HepG2 (cell line): ENCODE results near the gene DGUOK. TPM values are rescaled to one million over a fixed set of nuclear protein-coding genes. Genes with fewer than 3 reads are reported as not detected.

Experiments used
- BRCA1 ChIP-seq: sonication (generic); formaldehyde crosslinking; IDR thresholded peaks from 2 replicates; pipeline ENCODE4 v1.4.0; 2020; ENCODE audit warnings: missing genetic modification reagents
- CBFB ChIP-seq: sonication (generic); formaldehyde crosslinking; IDR thresholded peaks from 2 replicates; pipeline ENCODE4 v1.4.0; 2020; ENCODE audit warnings: missing genetic modification reagents
- CBX5 ChIP-seq: sonication (generic); formaldehyde crosslinking; IDR thresholded peaks from 2 replicates; pipeline ENCODE4 v1.4.0; 2020; ENCODE audit warnings: missing genetic modification reagents, borderline replicate concordance
- FOXJ3 ChIP-seq: sonication (generic); formaldehyde crosslinking; IDR thresholded peaks from 2 replicates; pipeline ENCODE4 v1.4.0; 2020; ENCODE audit warnings: missing genetic modification reagents, mild to moderate bottlenecking, borderline replicate concordance
- FOXK2 ChIP-seq: fragments of 450-650 bp; IDR thresholded peaks from 2 replicates; pipeline ENCODE4 v1.6.1; 2016
- HMG20A ChIP-seq: IDR thresholded peaks from 2 replicates; pipeline ENCODE4 v1.6.1; 2016; ENCODE audit warnings: borderline replicate concordance
- HNRNPK ChIP-seq: fragments of 200-400 bp; formaldehyde crosslinking; IDR thresholded peaks from 2 replicates; pipeline ENCODE4 v1.6.1; 2018; ENCODE audit warnings: low read length, low read depth, moderate library complexity, mild to moderate bottlenecking; ENCODE audit not compliant: poor library complexity, severe bottlenecking
- KDM1A ChIP-seq: IDR thresholded peaks from 2 replicates; pipeline ENCODE4 v1.6.1; 2016; ENCODE audit warnings: missing compliant biosample characterization
- MAF1 ChIP-seq: sonication (generic); formaldehyde crosslinking; IDR thresholded peaks from 2 replicates; pipeline ENCODE4 v1.5.0; 2020; ENCODE audit warnings: missing genetic modification reagents, borderline replicate concordance
- MEIS2 ChIP-seq: sonication (generic); formaldehyde crosslinking; IDR thresholded peaks from 2 replicates; pipeline ENCODE4 v1.9.0; 2021; ENCODE audit warnings: mild to moderate bottlenecking, missing genetic modification reagents
- NFE2L1 ChIP-seq: sonication (generic); formaldehyde crosslinking; IDR thresholded peaks from 2 replicates; pipeline ENCODE4 v1.4.0; 2020; ENCODE audit warnings: missing genetic modification reagents, mild to moderate bottlenecking, borderline replicate concordance
- REL ChIP-seq: sonication (generic); formaldehyde crosslinking; conservative IDR thresholded peaks from 2 replicates; pipeline ENCODE4 v1.8.0; 2022; ENCODE audit warnings: mild to moderate bottlenecking, missing genetic modification reagents, moderate library complexity
- SIN3A ChIP-seq: IDR thresholded peaks from 2 replicates; pipeline ENCODE4 v1.6.1; 2011; ENCODE audit warnings: low read depth, mild to moderate bottlenecking, control low read depth, low read length, borderline replicate concordance
- ZNF101 ChIP-seq: sonication (generic); formaldehyde crosslinking; IDR thresholded peaks from 2 replicates; pipeline ENCODE4 v1.4.0; 2020; ENCODE audit warnings: mild to moderate bottlenecking, low read depth, missing genetic modification reagents, borderline replicate concordance
- ZNF260 ChIP-seq: sonication (generic); formaldehyde crosslinking; IDR thresholded peaks from 2 replicates; pipeline ENCODE4 v1.4.0; 2020; ENCODE audit warnings: missing genetic modification reagents, low read depth, mild to moderate bottlenecking, borderline replicate concordance
- ZNF329 ChIP-seq: sonication (generic); formaldehyde crosslinking; IDR thresholded peaks from 2 replicates; pipeline ENCODE4 v1.9.0; 2021; ENCODE audit warnings: low read depth, mild to moderate bottlenecking, missing genetic modification reagents
- ZNF891 ChIP-seq: sonication (generic); formaldehyde crosslinking; IDR thresholded peaks from 2 replicates; pipeline ENCODE4 v1.5.0; 2020; ENCODE audit warnings: mild to moderate bottlenecking, missing genetic modification reagents
- polyA plus RNA-seq, 8 experiments: library from polyadenylated mRNA; depleted of rRNA in 3 of 8; stranded (reverse) in 7 of 8; unstranded in 1 of 8; fragments of >200 nt; fragmentation: Illumina TruSeq in 4 of 8; extraction: Trizol in 4 of 8; gene quantifications; 2 replicates each; pipeline versions ENCODE4 v1.2.1 to v1.2.3, GENCODE V29; 2011 to 2016; ENCODE audit warnings: low read depth in 4 of 8, missing spikeins in 1 of 8, mixed read lengths in 1 of 8; ENCODE audit not compliant: insufficient read depth in 1 of 8
- total RNA-seq, 5 experiments: library from RNA; depleted of rRNA; stranded (reverse); fragments of >200 nt; fragmentation: Illumina TruSeq; extraction: Trizol; gene quantifications; 2 replicates each; pipeline ENCODE4 v1.2.3, GENCODE V29; 2016; ENCODE audit warnings: low read depth in 1 of 5
- TF ChIP-seq, protein P1 (sequence below): IDR thresholded peaks from 2 replicates; pipeline ENCODE4 v1.6.1; 2018; ENCODE audit warnings: missing genetic modification reagents
- TF ChIP-seq, protein P2 (sequence below): sonication (generic); formaldehyde crosslinking; IDR thresholded peaks from 2 replicates; pipeline ENCODE4 v1.4.0; 2020; ENCODE audit warnings: missing genetic modification reagents, mild to moderate bottlenecking, borderline replicate concordance
- TF ChIP-seq, protein P3 (sequence below): sonication (generic); formaldehyde crosslinking; IDR thresholded peaks from 2 replicates; pipeline ENCODE4 v1.4.0; 2020; ENCODE audit warnings: missing genetic modification reagents, borderline replicate concordance
- TF ChIP-seq, protein P4 (sequence below): sonication (generic); formaldehyde crosslinking; IDR thresholded peaks from 2 replicates; pipeline ENCODE4 v1.8.0; 2022; ENCODE audit warnings: missing genetic modification reagents, mild to moderate bottlenecking, inconsistent platforms, borderline replicate concordance

Gene DGUOK
- total and polyA plus RNA-seq, 2 of the 13 experiments (the other 11 are each of a cell fraction or from before 2014, with no cell fraction given) = 105 to 137 TPM

DNA sequence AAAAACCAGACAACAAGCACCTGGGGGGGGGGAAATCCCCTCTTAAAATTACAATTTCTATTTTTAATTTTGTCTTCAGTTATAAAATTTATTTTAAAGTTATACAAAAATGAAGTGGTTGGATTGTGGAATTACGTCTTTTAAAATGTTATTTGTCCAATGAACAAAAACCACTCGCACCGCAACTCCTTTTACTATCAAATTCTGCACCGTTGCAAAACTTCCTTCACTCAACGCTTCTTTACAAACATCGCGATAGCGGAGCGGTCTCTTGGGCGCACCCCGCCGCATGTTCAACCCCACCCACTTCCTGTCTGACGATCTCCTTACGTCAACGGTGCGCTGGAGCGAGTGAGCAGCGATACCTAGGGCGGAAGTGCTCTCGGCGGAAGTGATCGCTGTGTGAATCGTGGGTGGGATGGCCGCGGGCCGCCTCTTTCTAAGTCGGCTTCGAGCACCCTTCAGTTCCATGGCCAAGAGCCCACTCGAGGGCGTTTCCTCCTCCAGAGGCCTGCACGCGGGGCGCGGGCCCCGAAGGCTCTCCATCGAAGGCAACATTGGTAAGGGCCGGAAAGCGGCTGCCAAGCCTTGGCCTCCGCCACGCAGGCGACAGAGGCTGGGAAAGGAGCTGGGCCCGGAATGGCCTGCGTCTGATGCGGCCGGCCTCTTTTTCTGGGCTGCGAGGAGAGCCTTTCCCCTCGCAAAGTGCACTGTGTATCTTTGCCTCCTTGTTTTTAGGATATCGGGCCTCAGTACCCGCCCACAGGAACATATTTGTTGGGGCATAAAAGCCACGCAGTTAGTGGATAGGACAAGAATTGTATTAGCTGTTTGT is at the start of gene DGUOK (continued):
- peak; percentile 48; the same call in 1 of the 2 replicates for TF ChIP-seq MEIS2 (CRISPR knock-in tag)
- peak; percentile 90 for TF ChIP-seq CBX5 (CRISPR knock-in tag)
- no peak for TF ChIP-seq ZNF260
- peak; percentile 49; the same call in 1 of the 2 replicates for TF ChIP-seq HMG20A (CRISPR knock-in tag)
- TF ChIP-seq, protein P1, sequence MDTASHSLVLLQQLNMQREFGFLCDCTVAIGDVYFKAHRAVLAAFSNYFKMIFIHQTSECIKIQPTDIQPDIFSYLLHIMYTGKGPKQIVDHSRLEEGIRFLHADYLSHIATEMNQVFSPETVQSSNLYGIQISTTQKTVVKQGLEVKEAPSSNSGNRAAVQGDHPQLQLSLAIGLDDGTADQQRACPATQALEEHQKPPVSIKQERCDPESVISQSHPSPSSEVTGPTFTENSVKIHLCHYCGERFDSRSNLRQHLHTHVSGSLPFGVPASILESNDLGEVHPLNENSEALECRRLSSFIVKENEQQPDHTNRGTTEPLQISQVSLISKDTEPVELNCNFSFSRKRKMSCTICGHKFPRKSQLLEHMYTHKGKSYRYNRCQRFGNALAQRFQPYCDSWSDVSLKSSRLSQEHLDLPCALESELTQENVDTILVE (CRISPR knock-in tag) = peak; percentile 88
- no peak for TF ChIP-seq KDM1A (CRISPR knock-in tag)
- peak; percentile 90; the same call in 1 of the 2 replicates for TF ChIP-seq SIN3A
- peak; percentile 83; the same call in 1 of the 2 replicates for TF ChIP-seq BRCA1 (CRISPR knock-in tag)
- TF ChIP-seq MAF1 (CRISPR knock-in tag) = 0 out of 2 replicates have a peak, but pooled peaks have one; percentile 87
- no peak; the same call in 1 of the 2 replicates for TF ChIP-seq REL (CRISPR knock-in tag)
- peak; percentile 99 for TF ChIP-seq ZNF891
- TF ChIP-seq NFE2L1 (CRISPR knock-in tag) = peak; percentile 90; the same call in 1 of the 2 replicates
- TF ChIP-seq ZNF101 (CRISPR knock-in tag) = 0 out of 2 replicates have a peak, but pooled peaks have one; percentile 88
- peak; percentile 84; the same call in 1 of the 2 replicates for TF ChIP-seq ZNF329 (CRISPR knock-in tag)
- TF ChIP-seq FOXJ3 (CRISPR knock-in tag) = peak; percentile 69; the same call in 1 of the 2 replicates
- TF ChIP-seq, protein P2, sequence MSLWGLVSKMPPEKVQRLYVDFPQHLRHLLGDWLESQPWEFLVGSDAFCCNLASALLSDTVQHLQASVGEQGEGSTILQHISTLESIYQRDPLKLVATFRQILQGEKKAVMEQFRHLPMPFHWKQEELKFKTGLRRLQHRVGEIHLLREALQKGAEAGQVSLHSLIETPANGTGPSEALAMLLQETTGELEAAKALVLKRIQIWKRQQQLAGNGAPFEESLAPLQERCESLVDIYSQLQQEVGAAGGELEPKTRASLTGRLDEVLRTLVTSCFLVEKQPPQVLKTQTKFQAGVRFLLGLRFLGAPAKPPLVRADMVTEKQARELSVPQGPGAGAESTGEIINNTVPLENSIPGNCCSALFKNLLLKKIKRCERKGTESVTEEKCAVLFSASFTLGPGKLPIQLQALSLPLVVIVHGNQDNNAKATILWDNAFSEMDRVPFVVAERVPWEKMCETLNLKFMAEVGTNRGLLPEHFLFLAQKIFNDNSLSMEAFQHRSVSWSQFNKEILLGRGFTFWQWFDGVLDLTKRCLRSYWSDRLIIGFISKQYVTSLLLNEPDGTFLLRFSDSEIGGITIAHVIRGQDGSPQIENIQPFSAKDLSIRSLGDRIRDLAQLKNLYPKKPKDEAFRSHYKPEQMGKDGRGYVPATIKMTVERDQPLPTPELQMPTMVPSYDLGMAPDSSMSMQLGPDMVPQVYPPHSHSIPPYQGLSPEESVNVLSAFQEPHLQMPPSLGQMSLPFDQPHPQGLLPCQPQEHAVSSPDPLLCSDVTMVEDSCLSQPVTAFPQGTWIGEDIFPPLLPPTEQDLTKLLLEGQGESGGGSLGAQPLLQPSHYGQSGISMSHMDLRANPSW (CRISPR knock-in tag) = no peak; the same call in 1 of the 2 replicates
- TF ChIP-seq CBFB (CRISPR knock-in tag) = 0 out of 2 replicates have a peak, but pooled peaks have one; percentile 80
- TF ChIP-seq, protein P3, sequence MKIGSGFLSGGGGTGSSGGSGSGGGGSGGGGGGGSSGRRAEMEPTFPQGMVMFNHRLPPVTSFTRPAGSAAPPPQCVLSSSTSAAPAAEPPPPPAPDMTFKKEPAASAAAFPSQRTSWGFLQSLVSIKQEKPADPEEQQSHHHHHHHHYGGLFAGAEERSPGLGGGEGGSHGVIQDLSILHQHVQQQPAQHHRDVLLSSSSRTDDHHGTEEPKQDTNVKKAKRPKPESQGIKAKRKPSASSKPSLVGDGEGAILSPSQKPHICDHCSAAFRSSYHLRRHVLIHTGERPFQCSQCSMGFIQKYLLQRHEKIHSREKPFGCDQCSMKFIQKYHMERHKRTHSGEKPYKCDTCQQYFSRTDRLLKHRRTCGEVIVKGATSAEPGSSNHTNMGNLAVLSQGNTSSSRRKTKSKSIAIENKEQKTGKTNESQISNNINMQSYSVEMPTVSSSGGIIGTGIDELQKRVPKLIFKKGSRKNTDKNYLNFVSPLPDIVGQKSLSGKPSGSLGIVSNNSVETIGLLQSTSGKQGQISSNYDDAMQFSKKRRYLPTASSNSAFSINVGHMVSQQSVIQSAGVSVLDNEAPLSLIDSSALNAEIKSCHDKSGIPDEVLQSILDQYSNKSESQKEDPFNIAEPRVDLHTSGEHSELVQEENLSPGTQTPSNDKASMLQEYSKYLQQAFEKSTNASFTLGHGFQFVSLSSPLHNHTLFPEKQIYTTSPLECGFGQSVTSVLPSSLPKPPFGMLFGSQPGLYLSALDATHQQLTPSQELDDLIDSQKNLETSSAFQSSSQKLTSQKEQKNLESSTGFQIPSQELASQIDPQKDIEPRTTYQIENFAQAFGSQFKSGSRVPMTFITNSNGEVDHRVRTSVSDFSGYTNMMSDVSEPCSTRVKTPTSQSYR (CRISPR knock-in tag) = peak; percentile 36; the same call in 1 of the 2 replicates
- TF ChIP-seq, protein P4, sequence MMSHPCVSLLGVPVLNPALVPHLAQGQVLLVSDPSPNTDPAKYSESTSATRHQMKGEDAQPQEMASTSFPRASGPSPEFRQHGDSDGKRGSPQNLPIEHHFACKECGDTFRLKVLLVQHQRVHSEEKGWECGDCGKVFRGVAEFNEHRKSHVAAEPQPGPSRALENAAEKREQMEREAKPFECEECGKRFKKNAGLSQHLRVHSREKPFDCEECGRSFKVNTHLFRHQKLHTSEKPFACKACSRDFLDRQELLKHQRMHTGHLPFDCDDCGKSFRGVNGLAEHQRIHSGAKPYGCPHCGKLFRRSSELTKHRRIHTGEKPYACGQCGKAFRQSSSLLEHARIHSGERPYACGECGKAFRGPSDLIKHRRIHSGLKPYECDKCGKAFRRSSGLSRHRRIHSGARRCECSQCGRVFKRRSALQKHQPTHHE (CRISPR knock-in tag) = peak; percentile 91; the same call in 1 of the 2 replicates
- no peak for TF ChIP-seq HNRNPK
- no peak for TF ChIP-seq FOXK2
